HG03103 (cell line): ENCODE data around the gene DRG2.

Experiments used
- ATAC-seq: cut with Tn5 transposase; IDR thresholded peaks from one replicate; pipeline ENCODE4 v1.9.1; 2021; ENCODE audit warnings: low read depth; ENCODE audit not compliant: unreplicated experiment

Gene DRG2

DNA sequence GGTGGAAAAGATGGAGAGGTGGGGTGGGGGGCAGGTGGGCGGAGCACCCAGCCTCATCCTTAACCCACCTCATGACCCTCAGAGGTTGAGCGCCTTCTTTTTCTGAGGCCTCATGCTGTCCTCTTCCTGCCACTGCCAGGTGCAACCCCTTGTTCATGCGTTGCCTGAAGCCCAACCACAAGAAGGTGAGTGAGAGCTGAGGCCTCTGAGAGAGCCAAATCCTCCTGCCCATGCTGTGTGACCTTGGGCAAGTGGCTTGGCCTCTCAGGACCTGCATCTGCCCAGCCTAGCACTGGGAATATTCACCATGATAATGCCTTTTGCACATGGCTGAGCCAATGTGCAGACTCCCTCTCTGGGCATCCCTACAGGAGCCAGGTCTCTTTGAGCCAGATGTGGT lies 52.9 kb downstream of the DRG2 start:
- no peak for ATAC-seq

DNA sequence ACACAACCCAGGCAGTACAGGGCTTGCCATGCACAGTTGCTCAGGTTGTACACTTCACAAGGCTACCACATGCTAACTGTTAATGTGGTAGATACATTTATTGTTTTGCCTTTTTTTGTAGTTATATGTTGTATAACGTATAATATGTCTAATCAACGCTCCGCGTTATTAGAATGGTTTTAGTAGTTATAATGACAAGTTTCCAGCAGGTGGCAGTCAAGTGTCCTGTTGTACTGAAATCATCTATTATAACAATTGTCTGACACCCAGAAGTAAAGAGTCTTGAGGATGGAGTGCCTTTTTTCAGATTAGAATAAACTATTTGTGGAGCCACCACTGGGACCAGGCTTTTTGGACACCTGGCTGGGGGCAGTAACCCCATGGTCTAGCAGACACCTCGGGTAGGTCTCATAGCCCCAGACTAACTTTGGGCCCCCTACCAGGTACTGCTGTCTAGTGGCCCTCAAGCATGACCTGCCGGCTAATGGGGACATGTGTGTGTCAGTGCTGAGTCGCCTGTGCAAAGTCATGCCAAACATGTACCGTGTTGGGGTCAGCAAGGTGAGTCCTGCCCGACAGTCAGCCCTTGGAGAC lies 53.6 kb downstream of the DRG2 start:
- ATAC-seq = no peak

GRCh38 chr17:18142417-18142816 lies 54.7 kb downstream of the DRG2 start:
- ATAC-seq = no peak

- ATAC-seq = no peak
Measured at GRCh38 chr17:18143044-18143936, 55.5 kb downstream of the DRG2 start.

DNA sequence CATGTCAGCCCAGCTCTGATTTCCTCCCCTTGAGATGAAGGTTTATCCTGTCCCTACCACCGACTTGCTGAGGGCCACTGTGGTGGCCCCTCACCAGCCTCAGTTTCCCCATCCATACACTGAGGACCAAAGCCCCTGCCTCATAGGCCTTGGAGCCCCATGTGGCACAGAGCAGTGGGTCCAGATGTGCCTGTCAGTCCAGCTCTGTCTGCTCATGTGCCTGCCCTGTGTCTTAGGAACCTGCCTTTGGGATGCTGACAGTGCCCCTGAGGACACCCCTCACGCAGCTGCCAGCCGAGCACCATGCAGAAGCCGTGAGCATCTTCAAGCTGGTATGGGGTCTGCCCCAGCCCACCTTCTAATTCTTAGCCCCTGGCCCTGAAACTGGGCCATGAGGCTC lies 56.5 kb downstream of the DRG2 start:
- no peak for ATAC-seq

GRCh38 chr17:18144855-18145254 lies 57.1 kb downstream of the DRG2 start:
- ATAC-seq = no peak

DNA sequence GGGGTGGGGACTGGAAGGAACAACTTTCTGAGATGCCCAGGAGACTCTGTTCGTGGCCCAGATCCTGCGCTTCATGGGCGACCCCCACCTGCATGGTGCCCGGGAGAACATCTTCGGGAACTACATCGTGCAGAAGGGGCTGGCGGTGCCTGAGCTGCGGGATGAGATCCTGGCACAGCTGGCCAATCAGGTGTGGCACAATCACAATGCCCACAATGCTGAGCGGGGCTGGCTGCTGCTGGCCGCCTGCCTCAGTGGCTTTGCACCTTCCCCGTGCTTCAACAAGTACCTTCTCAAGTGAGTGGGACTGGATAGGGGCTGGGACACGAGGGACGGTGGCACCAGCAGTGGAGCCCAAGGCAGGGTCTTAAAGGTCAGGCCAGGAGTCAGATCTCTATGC lies 58.1 kb downstream of the DRG2 start:
- no peak for ATAC-seq

DNA sequence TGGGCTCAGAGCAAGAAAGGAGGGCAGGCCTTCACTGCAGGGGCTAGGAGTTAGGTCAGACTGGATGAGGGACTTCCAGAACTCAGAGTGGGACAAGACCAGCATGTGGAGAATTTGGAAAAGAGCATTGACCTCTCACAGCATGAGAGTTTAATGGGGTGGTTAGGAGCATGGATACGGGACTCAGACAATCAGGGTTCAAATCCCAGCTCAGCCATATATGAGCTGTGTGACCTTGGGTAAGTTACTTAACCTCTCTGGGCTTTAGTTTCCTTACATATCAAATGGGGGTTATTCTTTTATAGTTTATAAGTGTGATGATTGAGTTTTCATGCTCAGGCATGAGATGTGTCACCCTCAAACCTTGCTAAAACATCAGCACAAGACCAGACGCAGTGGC lies 58.5 kb downstream of the DRG2 start:
- no peak for ATAC-seq

GRCh38 chr17:18146980-18147379 lies 59.2 kb downstream of the DRG2 start:
- no peak for ATAC-seq

DNA sequence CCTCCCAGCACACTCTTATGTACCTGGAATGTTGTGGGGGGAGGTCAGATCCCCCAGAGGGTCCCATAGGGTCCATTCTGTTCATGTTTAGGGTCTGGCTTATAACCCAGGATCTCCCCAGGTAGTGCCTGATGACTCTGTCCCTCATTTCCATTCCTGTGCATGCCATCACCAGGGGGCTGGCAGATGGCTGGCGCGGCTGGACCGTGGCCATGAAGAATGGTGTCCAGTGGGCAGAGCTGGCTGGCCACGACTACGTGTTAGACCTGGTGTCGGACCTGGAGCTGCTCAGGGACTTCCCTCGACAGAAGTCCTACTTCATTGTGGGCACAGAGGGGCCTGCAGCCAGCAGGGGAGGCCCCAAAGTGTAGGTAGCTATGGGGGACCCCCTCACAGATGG lies 60.8 kb downstream of the DRG2 start:
- no peak for ATAC-seq

- ATAC-seq = no peak
Measured at GRCh38 chr17:18151290-18151689, 63.5 kb downstream of the DRG2 start.

- ATAC-seq = no peak
Measured at GRCh38 chr17:18155179-18155578, 67.4 kb downstream of the DRG2 start.

GRCh38 chr17:18156171-18156975 lies 68.6 kb downstream of the DRG2 start:
- ATAC-seq = no peak

DNA sequence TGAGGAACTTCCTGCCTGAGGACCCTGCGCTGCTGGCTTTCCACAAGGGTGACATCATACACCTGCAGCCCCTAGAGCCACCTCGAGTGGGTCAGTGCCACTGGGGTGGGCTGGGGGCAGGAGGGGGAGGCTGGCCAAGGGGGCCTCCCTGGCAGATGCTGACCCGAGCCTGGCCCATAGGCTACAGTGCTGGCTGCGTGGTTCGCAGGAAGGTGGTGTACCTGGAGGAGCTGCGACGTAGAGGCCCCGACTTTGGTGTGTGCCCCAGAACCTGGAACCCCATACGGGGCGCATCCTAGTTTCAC lies 69.2 kb downstream of the DRG2 start:
- no peak for ATAC-seq
